Trophoblast cell (in vitro differentiated cells and primary cell): ENCODE results near the gene CYP2A6.
"Not testable (repeated sequence)": the region's sequence is repeated elsewhere in the genome, so short reads cannot be mapped to it uniquely, and the experiment has no call there.

Experiments
- DNase-seq, 2 donors: peaks; one replicate each; pipeline ENCODE4 v3.0.0-alpha.2; 2016
- H2AFZ ChIP-seq: 2 replicates; pipeline ENCODE4 v1.6.1; 2013; ENCODE audit warnings: low read length, moderate library complexity, mild to moderate bottlenecking; ENCODE audit not compliant: insufficient read depth, poor library complexity
- H2AK5ac ChIP-seq: 2 replicates; pipeline ENCODE4 v1.6.1; 2013; ENCODE audit warnings: mild to moderate bottlenecking, low read length
- H2BK120ac ChIP-seq: 2 replicates; pipeline ENCODE4 v1.6.1; 2013; ENCODE audit warnings: low read length, mild to moderate bottlenecking, moderate library complexity; ENCODE audit not compliant: insufficient read depth, poor library complexity
- H2BK12ac ChIP-seq: 2 replicates; pipeline ENCODE4 v1.6.1; 2013; ENCODE audit warnings: mild to moderate bottlenecking, low read length, moderate library complexity
- H2BK5ac ChIP-seq: 2 replicates; pipeline ENCODE4 v1.6.1; 2013; ENCODE audit warnings: low read length, low read depth, moderate library complexity, mild to moderate bottlenecking; ENCODE audit not compliant: poor library complexity
- H3K14ac ChIP-seq: 2 replicates; pipeline ENCODE4 v1.6.1; 2013; ENCODE audit warnings: mild to moderate bottlenecking, low read length
- H3K18ac ChIP-seq: 2 replicates; pipeline ENCODE4 v1.6.1; 2013; ENCODE audit warnings: mild to moderate bottlenecking, low read length
- H3K23ac ChIP-seq: 2 replicates; pipeline ENCODE4 v1.6.1; 2013; ENCODE audit warnings: low read length
- H3K27ac ChIP-seq: 2 replicates; pipeline ENCODE4 v1.5.1; 2013; ENCODE audit warnings: low read depth, mild to moderate bottlenecking, inconsistent platforms, low read length, moderate library complexity
- H3K27me3 ChIP-seq: 2 replicates; pipeline ENCODE4 v1.6.1; 2013; ENCODE audit warnings: inconsistent platforms, mild to moderate bottlenecking, low read length, moderate library complexity; ENCODE audit not compliant: insufficient read depth
- H3K36me3 ChIP-seq, 2 experiments: 1 replicate in 1 of 2; 2 replicates in 1 of 2; pipeline ENCODE4 v1.6.1; 2013; ENCODE audit warnings: low read length in 2 of 2, mild to moderate bottlenecking in 2 of 2, moderate library complexity in 1 of 2; ENCODE audit not compliant: insufficient read depth in 2 of 2, control insufficient read depth in 1 of 2
- H3K4ac ChIP-seq: 2 replicates; pipeline ENCODE4 v1.6.1; 2013; ENCODE audit warnings: low read depth, mild to moderate bottlenecking, low read length, moderate library complexity
- H3K4me1 ChIP-seq, 2 experiments: 1 replicate in 1 of 2; 2 replicates in 1 of 2; pipeline ENCODE4 v1.6.1; 2013; ENCODE audit warnings: low read length in 2 of 2, mild to moderate bottlenecking in 2 of 2, moderate library complexity in 1 of 2; ENCODE audit not compliant: insufficient read depth in 2 of 2, control insufficient read depth in 1 of 2
- H3K4me2 ChIP-seq: 2 replicates; pipeline ENCODE4 v1.6.1; 2013; ENCODE audit warnings: inconsistent platforms, mild to moderate bottlenecking, low read length, moderate library complexity
- H3K4me3 ChIP-seq: 2 replicates; pipeline ENCODE4 v1.5.1; 2013; ENCODE audit warnings: mild to moderate bottlenecking, low read depth, low read length, inconsistent platforms
- H3K79me1 ChIP-seq: one replicate; pipeline ENCODE4 v1.6.1; 2013; ENCODE audit warnings: low read length
- H3K79me2 ChIP-seq: 2 replicates; pipeline ENCODE4 v1.6.1; 2013; ENCODE audit warnings: low read length, mild to moderate bottlenecking; ENCODE audit not compliant: control insufficient read depth, insufficient read depth, poor library complexity
- H3K9ac ChIP-seq: 2 replicates; pipeline ENCODE4 v1.6.1; 2013; ENCODE audit warnings: mild to moderate bottlenecking, low read length
- H3K9me3 ChIP-seq: 2 replicates; pipeline ENCODE4 v1.6.1; 2013; ENCODE audit warnings: low read depth, mild to moderate bottlenecking, control low read depth, inconsistent platforms, low read length; ENCODE audit not compliant: insufficient read depth
- H4K12ac ChIP-seq: 2 replicates; pipeline ENCODE4 v1.6.1; 2013; ENCODE audit warnings: low read depth, mild to moderate bottlenecking, low read length, moderate library complexity
- H4K8ac ChIP-seq: 2 replicates; pipeline ENCODE4 v1.6.1; 2013; ENCODE audit warnings: low read depth, mild to moderate bottlenecking, low read length, moderate library complexity
- H4K91ac ChIP-seq: one replicate; pipeline ENCODE4 v1.6.1; 2013; ENCODE audit warnings: low read depth, mild to moderate bottlenecking, low read length, moderate library complexity
- WGBS: extraction: QIAGEN DNeasy Blood & Tissue Kit; methylation state at CpG from one replicate; pipeline ENCODE4 v1.1.7; 2013; ENCODE audit warnings: missing lambda C conversion rate; ENCODE audit not compliant: insufficient read length, insufficient coverage; ENCODE audit errors: extremely low coverage; 5-methylcytosine and 5-hydroxymethylcytosine counted together

The CYP2A6 gene

DNA sequence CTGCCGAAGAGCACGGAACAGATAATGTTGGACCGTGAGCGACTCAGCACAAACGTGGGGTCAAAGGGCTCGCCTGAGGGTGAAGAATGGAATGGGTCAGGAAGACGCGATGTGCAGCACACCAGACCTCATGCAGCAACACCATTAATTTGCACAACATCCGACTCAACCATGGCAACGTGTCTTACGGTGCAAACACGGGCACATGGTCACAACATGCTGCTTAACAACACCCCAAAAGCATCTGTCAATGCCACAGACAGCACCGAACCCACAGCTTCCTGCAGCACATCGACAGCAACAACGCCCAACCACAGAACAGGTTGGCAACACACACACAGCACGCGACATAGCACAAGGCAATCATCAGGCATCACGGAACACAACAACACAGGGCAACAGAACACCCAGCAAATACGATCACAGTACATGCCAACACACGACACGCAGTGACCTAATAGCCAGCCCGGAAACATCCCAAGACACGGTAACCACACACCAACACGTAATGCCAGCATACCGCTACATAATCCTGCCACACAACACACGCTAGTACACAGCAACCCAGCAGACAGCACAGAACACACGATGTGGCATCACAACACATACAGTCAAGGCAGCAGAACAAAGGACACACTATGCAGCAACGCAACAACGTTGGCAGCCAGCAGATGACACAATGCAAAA lies 23.4 kb downstream of the CYP2A6 start:
- H3K27ac ChIP-seq, H4K12ac ChIP-seq, H3K4ac ChIP-seq, H3K18ac ChIP-seq, H3K9me3 ChIP-seq, H3K79me1 ChIP-seq, H3K79me2 ChIP-seq, H2AFZ ChIP-seq, DNase-seq, H4K91ac ChIP-seq, H3K9ac ChIP-seq, H3K4me3 ChIP-seq, H4K8ac ChIP-seq, H3K14ac ChIP-seq, H2BK120ac ChIP-seq, H3K23ac ChIP-seq, H2AK5ac ChIP-seq, H2BK12ac ChIP-seq, H2BK5ac ChIP-seq, H3K36me3 ChIP-seq, H3K27me3 ChIP-seq, H3K4me2 ChIP-seq: not testable (repeated sequence)
- peaks cover 8 to 16% of the 10 kb centered on the region in 2 experiments for H3K4me1 ChIP-seq
- no CpG with 5 or more reads among the region's 29 CpGs for WGBS

DNA sequence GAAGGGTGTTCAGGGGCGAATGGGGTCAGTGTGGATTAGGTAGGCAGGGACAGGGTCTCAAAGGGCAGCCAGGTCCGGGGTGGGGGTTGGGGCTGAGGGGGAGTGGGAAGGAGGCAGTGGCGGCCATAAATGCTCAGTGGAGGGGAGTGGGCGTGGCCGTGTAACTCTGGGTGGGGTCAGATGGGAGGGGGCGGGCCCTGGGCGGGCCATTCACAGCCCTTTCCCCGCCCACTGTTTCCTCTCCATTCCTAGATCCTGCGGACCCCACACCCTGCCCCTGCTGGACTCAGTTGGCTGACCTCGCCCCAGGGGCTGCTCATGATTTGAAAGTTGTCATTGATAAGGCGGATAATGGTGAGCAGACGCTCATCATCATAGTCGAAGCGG lies 23.9 kb downstream of the CYP2A6 start:
- H3K9ac ChIP-seq, H2BK120ac ChIP-seq, H2BK12ac ChIP-seq, H3K9me3 ChIP-seq, H3K4ac ChIP-seq, H4K8ac ChIP-seq, H2BK5ac ChIP-seq, H3K18ac ChIP-seq, H3K23ac ChIP-seq, H2AFZ ChIP-seq, H3K14ac ChIP-seq, H4K91ac ChIP-seq, H3K79me1 ChIP-seq, H2AK5ac ChIP-seq, H3K4me2 ChIP-seq, H3K27ac ChIP-seq, H3K79me2 ChIP-seq, DNase-seq, H3K4me3 ChIP-seq, H3K36me3 ChIP-seq, H4K12ac ChIP-seq, H3K27me3 ChIP-seq: not testable (repeated sequence)
- H3K4me1 ChIP-seq, result peaks cover 8 to 16% of the 10 kb centered on the region in 2 experiments
- no CpG with 5 or more reads among the region's 14 CpGs for WGBS

DNA sequence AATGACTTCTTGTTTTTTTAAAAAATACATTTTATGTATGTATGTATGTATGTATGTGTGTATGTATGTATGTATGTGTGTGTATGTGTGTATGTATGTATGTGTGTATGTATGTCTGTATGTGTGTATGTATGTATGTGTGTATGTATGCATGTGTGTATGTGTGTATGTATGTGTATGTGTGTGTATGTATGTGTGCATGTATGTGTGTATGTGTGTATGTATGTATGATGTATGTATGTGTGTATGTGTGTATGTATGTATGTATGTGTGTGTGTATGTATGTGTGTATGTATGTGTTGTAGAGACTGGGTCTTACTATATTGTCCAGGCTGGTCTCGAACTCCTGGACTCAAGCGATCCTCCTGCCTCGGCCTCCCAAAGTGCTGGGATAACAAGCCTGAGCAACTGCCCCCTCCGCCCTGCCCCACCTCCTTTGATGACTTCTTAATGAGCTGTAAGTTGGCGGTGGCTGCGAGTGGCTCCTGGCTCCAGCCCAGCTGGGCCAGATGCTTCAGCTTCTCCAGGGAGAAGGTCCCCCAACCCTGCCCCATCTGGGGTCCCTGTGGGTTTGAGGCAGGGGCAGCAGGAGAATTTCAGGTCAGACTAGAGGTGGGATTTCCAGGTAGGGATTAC lies 24.7 kb downstream of the CYP2A6 start:
- H3K9me3 ChIP-seq, H3K9ac ChIP-seq, H3K27me3 ChIP-seq, H2BK5ac ChIP-seq, H3K79me1 ChIP-seq, H3K79me2 ChIP-seq, H2BK120ac ChIP-seq, H4K12ac ChIP-seq, H4K8ac ChIP-seq, H3K23ac ChIP-seq, H2AFZ ChIP-seq, H2BK12ac ChIP-seq, H3K4me2 ChIP-seq, H3K4me3 ChIP-seq, H2AK5ac ChIP-seq, H4K91ac ChIP-seq, H3K36me3 ChIP-seq, H3K27ac ChIP-seq, DNase-seq, H3K18ac ChIP-seq, H3K14ac ChIP-seq, H3K4ac ChIP-seq: not testable (repeated sequence)
- no CpG with 5 or more reads among the region's 6 CpGs for WGBS
- peaks cover 8 to 16% of the 10 kb centered on the region in 2 experiments for H3K4me1 ChIP-seq

DNA sequence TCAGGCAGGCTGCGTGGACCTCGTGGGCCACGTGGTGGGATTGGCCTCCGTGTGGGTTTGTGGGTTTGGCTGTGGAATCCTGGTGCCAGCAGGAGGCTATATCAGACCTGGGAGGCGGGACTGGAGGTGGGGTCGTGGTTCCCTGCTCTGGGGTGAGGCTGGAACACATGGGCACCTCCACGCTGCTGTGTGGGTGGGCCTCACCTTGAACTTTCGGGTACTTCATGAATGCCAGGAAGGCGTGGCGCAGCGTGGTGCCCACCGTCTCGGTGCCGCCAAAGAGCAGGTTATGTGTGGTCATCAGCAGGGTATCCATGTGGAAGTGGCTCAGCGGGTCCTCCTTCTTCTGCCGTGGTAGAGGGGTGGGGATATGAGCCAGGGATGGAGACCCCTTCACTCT lies 25.3 kb downstream of the CYP2A6 start:
- H3K27me3 ChIP-seq, result not testable (repeated sequence)

More for the DNA sequence above, 25.3 kb downstream of the CYP2A6 start:
- not testable (repeated sequence) for H3K14ac ChIP-seq, H3K9ac ChIP-seq, H2BK120ac ChIP-seq, H2AFZ ChIP-seq, H2AK5ac ChIP-seq, H3K79me2 ChIP-seq, H3K9me3 ChIP-seq, H3K27ac ChIP-seq, H2BK12ac ChIP-seq, H3K18ac ChIP-seq, H3K79me1 ChIP-seq, H3K4me3 ChIP-seq, H3K23ac ChIP-seq, H3K36me3 ChIP-seq, H2BK5ac ChIP-seq, H4K12ac ChIP-seq, H4K91ac ChIP-seq, H4K8ac ChIP-seq, H3K4me2 ChIP-seq, H3K4ac ChIP-seq, DNase-seq
- no CpG with 5 or more reads among the region's 16 CpGs for WGBS
- H3K4me1 ChIP-seq, result peaks cover 8 to 16% of the 10 kb centered on the region in 2 experiments
